Motor neuron (in vitro differentiated cells): ENCODE measurements around the gene ITPR2. TPM values are rescaled to one million over a fixed set of nuclear protein-coding genes. Genes with fewer than 3 reads are reported as not detected.

ENCODE experiments used
- ATAC-seq, 8 experiments: fragments of 200-7000 bp; cut with Tn5 transposase; replicated peaks in 6 of 8; 2 replicates each; pipeline ENCODE4 v1.8.0; 2021; ENCODE audit warnings: mild to moderate bottlenecking in 8 of 8, moderate library complexity in 8 of 8
- H3K27ac ChIP-seq, 2 donors: fragments of 250-450 bp; sonication (Bioruptor Pico); 2 replicates each; pipeline ENCODE4 v1.9.0; 2021; ENCODE audit warnings: antibody characterized with exemption in 2 of 2, mild to moderate bottlenecking in 2 of 2, moderate library complexity in 1 of 2
- H3K4me1 ChIP-seq, 2 donors: fragments of 250-450 bp; sonication (Bioruptor Pico); replicated peaks in 1 of 2; 2 replicates each; pipeline ENCODE4 v1.6.1; 2021; ENCODE audit warnings: antibody characterized with exemption in 2 of 2, mild to moderate bottlenecking in 2 of 2, moderate library complexity in 1 of 2
- H3K4me3 ChIP-seq, 5 donors: fragments of 250-450 bp; sonication (Bioruptor Pico); 2 replicates each; pipeline ENCODE4 v1.9.0; 2021; ENCODE audit warnings: antibody characterized with exemption in 5 of 5, mild to moderate bottlenecking in 5 of 5, moderate library complexity in 4 of 5
- WGBS, 10 experiments: fragments of 450-650 bp; shearing (Covaris generic); methylation state at CpG; one replicate each; pipeline ENCODE4 v1.0.0; 2022; 5-methylcytosine and 5-hydroxymethylcytosine counted together
- in situ Hi-C, 9 experiments: fragments of 400-800 bp; cut with MboI; loops; one replicate each; pipeline ENCODE4 v1.15.0; 2021; ENCODE audit warnings: low sequenced_read_pairs in 9 of 9, low pct_unique_long_range_greater_than_20kb in 2 of 9; ENCODE audit not compliant: unreplicated experiment in 9 of 9
- total RNA-seq, 8 experiments: library from RNA; unstranded; fragments of 300-600 nt; gene quantifications; 2 replicates each; pipeline versions ENCODE4 v1.2.3 to v1.2.4, GENCODE V29; 2022

The ITPR2 gene
- total RNA-seq, 8 experiments from 2014 or later, result 0.27 to 51.5 (median 11.5) TPM

DNA sequence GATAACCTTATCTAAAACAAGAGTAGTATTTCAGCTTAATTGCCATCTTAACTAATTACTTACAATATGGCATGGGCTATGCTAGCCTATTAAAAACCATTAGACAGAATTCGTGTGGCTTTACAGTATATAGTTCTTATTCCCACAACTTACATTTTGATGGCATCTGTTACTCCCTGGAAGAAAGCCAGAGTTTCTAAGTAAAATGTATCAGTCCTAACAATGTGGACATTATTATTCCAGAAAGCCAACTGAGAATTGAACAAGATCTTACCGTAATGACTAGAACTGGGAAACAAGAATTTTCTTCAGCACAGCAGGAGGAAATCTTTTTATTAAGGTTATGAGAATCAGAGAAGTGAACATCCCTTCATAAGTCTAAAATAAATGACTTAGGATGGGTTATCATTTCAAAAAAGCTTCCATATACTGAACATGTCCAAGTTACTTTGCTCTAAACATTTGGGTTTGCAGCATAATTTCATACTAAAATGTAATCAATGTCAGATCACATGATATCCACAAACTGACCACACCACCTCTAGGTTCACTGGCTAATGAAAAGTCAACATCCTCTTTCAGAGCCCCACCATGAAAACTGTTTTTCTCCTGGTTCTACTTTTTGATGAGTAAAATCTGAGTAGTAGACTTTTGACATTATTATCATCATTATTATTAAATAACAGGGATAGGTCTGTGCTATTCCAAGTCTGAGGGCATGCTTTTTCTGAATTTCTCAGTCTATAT is 457.9 kb downstream of the ITPR2 start:
- no peak for ATAC-seq
- H3K27ac ChIP-seq, result no peak overlapping the region
- H3K4me3 ChIP-seq, result no peak overlapping the region
- in situ Hi-C loops, result no loop called here
- H3K4me1 ChIP-seq, result no peaks in the 10 kb centered on the region
- 67 to 90% (median 85%) methylated on average over 1 to 2 of the region's 2 CpGs; no CpG with 5 or more reads in 1 of the 10 experiments for WGBS, 10 experiments

DNA sequence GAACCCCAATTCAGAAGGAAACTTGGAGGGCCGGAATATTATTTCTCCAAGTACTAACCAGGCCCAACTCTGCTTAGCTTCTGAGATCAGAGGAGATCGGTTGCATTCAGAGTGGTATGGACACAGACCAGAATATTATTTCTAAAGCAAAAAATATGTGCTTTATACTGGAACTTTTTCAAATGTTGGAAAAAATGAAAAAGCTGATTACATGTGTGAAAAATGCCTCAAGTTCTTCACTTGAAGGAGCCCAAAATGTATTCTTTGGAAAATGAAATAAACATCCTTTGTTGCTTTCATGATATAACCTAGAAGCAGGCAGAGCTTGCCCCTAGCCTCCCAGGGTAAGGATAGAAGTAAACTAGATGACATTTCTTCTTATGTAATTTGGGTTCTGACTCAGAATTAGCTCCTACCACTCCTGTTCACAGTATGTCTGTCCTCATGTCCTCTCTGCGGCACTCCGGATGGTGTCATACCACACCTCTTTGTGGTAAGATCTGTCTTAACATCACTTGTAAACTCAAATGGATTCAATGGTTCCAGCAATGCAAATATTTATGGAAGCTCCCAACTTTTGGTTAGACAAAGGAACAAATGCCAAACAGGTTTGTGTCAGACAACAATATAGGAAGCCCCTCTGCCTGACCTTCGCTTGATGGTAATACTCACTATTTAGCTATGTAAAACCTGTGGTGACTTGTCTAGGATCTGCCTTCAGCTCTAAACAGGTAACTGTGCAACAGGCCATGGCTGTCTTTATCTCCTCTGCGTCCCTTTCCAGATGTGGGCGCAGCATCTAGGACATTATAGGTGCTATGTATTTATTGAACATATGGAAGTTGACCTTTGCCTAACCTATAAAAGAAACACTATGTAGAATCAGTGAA is 459.1 kb downstream of the ITPR2 start:
- ATAC-seq, result no peak
- Histone ChIP-seq H3K4me1 (no peaks in the 10 kb centered on the region), H3K4me3 (no peak overlapping the region), H3K27ac (no peak overlapping the region)
- WGBS, 10 experiments, result 70 to 100% (median 93%) methylated on average over 2 to 6 of the region's 7 CpGs; no CpG with 5 or more reads in 2 of the 10 experiments
- in situ Hi-C loops, result no loop called here

DNA sequence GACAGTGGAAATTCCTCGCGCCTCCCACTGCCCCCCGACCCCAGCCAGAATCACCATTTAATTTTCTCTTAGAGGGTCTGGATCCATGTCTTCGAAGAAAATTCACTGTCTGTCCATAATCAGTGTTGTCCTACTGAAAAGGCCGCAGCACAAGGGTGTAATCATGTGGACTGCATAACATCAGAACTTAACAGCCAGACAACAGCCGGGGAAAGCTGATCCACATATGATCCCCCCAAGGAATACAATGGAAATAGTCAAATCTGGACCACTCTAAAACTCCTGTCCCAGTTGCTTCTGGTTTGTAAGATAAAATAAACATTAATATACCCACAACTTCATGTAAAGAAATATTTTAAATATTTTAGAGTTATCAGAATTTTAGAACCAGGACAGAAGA is 460.1 kb downstream of the ITPR2 start:
- 64 to 100% (median 81%) methylated on average over 1 to 6 of the region's 6 CpGs; no CpG with 5 or more reads in 1 of the 10 experiments for WGBS, 10 experiments
- H3K27ac ChIP-seq, result no peak overlapping the region
- no peak for ATAC-seq
- in situ Hi-C loops, result no loop called here
- H3K4me3 ChIP-seq, result no peak overlapping the region
- no peaks in the 10 kb centered on the region for H3K4me1 ChIP-seq

DNA sequence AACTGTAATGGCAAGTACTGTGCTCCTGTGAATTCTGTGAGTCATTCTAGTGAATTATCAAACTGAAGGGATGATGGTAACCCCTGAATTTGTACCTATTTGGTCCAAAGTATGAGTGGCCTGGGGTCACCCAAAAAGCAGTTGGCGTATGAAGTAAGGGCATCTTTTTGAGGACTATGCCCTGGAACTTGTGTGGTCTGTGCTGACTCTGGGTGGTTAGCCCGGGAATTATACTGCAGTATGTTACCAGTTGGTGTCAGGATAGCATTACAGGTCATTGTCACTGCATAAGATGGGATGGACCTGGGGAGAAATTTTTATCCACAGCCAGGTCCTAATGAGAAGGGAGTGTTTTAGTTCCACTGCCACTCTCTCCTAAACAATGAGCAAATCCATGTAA is 462.9 kb downstream of the ITPR2 start:
- peak in 1 of 8 experiments; percentile 27 for ATAC-seq
- WGBS, 10 experiments, result 86 to 100% (median 92%) methylated on average over 1 to 2 of the region's 2 CpGs; no CpG with 5 or more reads in 5 of the 10 experiments
- H3K4me1 ChIP-seq, result no peaks in the 10 kb centered on the region
- H3K4me3 ChIP-seq, result no peak overlapping the region
- H3K27ac ChIP-seq, result no peak overlapping the region
- in situ Hi-C loops, result no loop called here

DNA sequence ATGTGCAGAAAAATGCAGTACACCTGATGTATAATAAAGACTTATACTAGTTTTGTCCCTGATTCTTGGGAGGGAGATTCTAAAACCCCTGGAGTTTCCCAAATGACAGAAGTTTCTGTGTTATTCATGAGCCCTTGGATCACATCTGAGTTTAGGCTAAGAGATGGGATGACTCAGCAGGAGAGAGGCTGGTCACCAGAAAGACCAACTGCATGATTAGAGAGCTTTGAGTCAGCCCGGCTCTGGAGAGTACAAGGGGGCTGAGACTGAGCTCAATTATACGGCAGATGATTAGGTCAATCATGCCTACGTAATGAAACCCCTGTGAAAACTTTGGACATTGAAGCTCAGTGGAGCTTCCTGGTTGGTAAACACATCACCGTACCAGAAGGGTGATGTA is 463.4 kb downstream of the ITPR2 start:
- peak; percentile 41 to 100 (median 94) for ATAC-seq
- in situ Hi-C loops, result no loop called here
- H3K4me1 ChIP-seq, result no peaks in the 10 kb centered on the region
- WGBS, 10 experiments, result 4 to 100% (median 39%) methylated on average over 1 to 4 of the region's 4 CpGs; no CpG with 5 or more reads in 5 of the 10 experiments
- H3K27ac ChIP-seq, result no peak overlapping the region
- H3K4me3 ChIP-seq, result no peak overlapping the region

DNA sequence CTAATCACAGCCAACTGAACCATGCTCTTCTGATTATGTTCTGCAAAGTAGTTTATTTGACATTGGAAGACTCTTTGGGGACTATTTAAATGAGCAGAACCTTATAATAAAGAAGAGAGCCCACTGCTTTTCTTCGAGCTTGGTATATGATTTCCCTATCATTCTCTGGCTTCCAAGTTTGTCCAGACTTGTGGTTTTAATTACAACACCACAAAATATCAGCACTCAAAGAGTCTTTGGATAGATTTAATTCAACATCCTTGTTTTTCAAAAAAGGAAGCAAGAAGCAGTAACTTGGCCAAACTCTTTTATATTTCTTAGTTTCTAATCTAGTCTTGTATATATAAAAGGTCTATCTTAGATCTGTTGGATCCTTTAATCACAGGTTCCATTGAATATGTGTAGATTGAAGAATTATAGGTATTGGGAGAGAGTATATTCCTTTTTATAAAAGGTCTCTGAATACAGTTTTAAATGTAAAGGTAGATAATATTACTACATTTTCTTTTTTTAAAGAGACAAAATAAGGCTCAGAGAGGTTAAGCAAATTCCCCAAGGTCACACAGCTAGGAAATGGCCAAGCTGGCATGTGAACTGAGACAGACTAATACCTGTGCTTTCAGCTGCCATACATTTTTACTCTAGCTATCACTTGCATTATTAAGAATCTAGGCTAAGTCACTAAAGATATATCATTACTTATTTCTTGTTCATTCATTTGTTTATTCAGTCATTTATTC is 464.8 kb downstream of the ITPR2 start:
- ATAC-seq, result no peak
- in situ Hi-C loops, result no loop called here
- Histone ChIP-seq H3K27ac (no peak overlapping the region), H3K4me1 (no peaks in the 10 kb centered on the region), H3K4me3 (no peak overlapping the region)
- 17 to 100% (median 79%) methylated on average over 1 of the region's 1 CpG; no CpG with 5 or more reads in 4 of the 10 experiments for WGBS, 10 experiments

DNA sequence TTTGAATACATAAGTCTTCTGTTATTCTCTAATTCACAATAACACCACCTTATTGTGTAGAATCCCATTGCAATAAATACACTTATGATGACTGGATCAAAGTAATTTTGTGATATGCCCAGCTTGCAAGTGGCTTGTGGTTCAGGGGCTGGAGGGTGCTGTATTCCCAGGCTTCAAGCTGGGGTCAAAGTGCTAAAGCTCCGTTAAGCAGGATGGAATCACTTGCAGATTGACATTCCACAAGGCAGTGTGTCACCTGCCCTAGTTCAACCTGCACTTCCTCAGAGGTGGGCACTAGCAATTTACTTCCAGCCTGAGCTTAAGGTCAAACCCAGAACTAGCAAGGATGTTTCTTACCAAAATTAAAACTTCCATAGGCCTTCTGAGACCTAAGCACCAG is 471.0 kb downstream of the ITPR2 start:
- in situ Hi-C loops, result no loop called here
- H3K4me3 ChIP-seq, result no peak overlapping the region
- no peak for ATAC-seq
- H3K27ac ChIP-seq, result no peak overlapping the region
- 60 to 100% (median 88%) methylated on average over 1 of the region's 1 CpG; no CpG with 5 or more reads in 6 of the 10 experiments for WGBS, 10 experiments
- no peaks in the 10 kb centered on the region for H3K4me1 ChIP-seq

DNA sequence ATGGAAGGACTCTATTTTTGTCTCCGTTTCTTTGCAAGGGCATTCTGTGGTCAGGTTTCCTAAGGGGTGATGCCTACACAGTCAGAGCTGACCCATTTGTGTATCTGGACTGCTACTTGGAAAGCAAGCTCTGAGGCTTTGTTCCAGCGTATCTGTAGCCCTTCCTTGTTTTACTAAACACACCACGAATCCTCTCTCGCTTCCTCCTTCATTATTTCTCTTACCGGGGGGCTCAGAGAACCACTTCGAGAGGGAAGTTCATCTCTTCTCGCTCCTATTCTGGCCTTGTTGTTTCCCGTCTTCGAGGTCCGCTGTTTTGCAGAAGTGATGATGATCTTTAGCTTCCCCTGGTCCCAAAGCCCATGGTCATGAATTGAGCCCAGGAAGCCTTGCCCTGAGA is 472.9 kb downstream of the ITPR2 start:
- no peaks in the 10 kb centered on the region for H3K4me1 ChIP-seq
- ATAC-seq, result no peak
- WGBS, 10 experiments, result 74 to 100% (median 88%) methylated on average over 3 to 9 of the region's 10 CpGs; no CpG with 5 or more reads in 2 of the 10 experiments

DNA sequence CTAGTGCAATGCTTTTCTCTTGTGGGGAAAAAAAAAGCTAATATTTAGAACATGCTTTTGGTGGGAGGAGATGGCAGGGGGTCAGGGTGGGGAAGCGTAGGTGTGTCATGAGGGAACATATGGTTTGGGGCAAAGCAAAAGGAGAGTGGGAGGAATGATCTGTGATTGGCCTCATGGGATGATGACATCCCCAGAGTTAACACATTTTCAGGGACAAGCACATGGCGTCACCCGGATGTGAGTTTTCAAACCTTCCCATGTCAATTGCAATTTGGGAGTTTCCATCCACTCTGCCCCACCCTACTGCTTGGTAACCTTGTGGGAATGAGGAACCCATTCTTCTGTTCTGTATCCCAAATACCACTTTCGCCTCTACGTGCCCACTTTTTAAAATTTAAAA is 473.4 kb downstream of the ITPR2 start:
- in situ Hi-C loops, result no loop called here
- peak in 1 of 8 experiments; percentile 39 for ATAC-seq
- H3K27ac ChIP-seq, result no peak overlapping the region
- 49 to 100% (median 96%) methylated on average over 1 to 5 of the region's 5 CpGs; no CpG with 5 or more reads in 2 of the 10 experiments for WGBS, 10 experiments
- H3K4me3 ChIP-seq, result no peak overlapping the region
- no peaks in the 10 kb centered on the region for H3K4me1 ChIP-seq

More for the DNA sequence above, 472.9 kb downstream of the ITPR2 start:
- Histone ChIP-seq H3K4me3 (no peak overlapping the region), H3K27ac (no peak overlapping the region)
- in situ Hi-C loops, result no loop called here

DNA sequence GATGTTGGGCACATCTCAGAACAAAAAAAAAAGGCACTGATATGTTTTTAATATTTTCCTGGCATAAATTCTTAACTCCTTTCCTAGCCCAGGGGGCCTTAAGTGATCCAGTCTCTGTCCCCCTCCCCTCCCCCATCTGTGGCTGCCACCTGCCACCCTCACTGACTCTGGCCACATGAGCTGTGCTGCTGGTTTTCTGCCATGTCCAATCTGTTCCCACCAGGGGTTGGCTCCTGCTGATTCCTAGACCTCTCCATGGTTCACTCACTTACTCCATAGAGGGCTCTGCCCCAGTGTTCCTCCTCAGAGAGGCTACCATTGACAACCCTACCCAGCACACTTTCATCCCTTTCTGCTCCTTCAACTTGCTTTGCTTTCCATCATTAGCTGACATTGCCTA is 474.3 kb downstream of the ITPR2 start:
- in situ Hi-C loops, result no loop called here
- Histone ChIP-seq H3K4me1 (no peaks in the 10 kb centered on the region), H3K4me3 (no peak overlapping the region), H3K27ac (no peak overlapping the region)
- no peak for ATAC-seq

DNA sequence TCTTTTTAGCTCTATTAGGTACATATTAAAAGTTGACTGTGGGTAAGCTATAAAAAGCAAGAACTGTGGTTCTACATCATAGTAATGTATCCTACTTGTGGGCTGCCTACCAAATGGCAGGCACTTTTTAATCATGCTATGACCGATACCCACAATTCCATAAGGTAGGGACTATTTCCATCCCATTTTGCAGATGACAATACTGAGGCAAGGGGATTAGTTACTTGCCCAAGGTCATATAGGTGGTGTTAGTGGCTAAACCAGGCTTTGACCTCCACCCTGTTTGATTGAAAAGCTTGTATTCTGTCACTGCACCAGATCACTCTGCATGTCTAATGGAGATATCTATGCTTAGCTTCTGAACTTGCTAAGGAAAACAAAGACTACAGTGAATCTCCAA is 485.7 kb downstream of the ITPR2 start:
- ATAC-seq, result no peak
- Histone ChIP-seq H3K4me1 (no peaks in the 10 kb centered on the region), H3K4me3 (no peak overlapping the region), H3K27ac (no peak overlapping the region)
- 60 to 100% (median 90%) methylated on average over 1 of the region's 1 CpG; no CpG with 5 or more reads in 2 of the 10 experiments for WGBS, 10 experiments
- in situ Hi-C loops, result no loop called here

DNA sequence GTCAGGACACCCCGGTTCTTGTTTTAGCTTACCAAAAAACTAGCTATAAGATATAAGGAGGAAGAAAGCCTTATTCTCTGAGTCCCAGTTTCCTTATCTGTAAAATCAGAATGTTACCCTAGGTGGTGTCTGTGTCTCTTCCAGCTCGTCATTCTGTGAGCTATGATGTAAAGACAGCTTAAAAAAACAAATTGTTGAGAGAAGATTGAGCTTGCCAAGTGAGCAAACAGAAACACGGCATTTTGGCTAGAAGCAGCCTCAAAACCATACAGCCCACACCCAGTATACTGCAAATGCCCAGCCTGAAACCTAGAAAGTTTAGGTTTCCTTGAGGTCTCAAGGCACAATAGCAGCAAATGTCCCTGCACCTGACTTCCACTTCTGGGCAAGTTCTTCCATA is 486.3 kb downstream of the ITPR2 start:
- H3K27ac ChIP-seq, result no peak overlapping the region
- no peak overlapping the region for H3K4me3 ChIP-seq
- in situ Hi-C loops, result no loop called here
- 43 to 100% (median 81%) methylated on average over 1 to 3 of the region's 3 CpGs; no CpG with 5 or more reads in 1 of the 10 experiments for WGBS, 10 experiments
- H3K4me1 ChIP-seq, result peaks cover 0 to 2% of the 10 kb centered on the region in 2 donors
- no peak for ATAC-seq
